ENCODE data around the gene RNF31. TPM values are rescaled to one million over a fixed set of nuclear protein-coding genes. Genes with fewer than 3 reads are reported as not detected.
A peak's percentile ranks its signal among the peaks of the same experiment; 100 is the strongest.

The RNF31 gene
- total and polyA plus RNA-seq, 2 of the 13 experiments (the other 11 are each of a cell fraction or from before 2014, with no cell fraction given) = 48.2 to 86.8 TPM

DNA sequence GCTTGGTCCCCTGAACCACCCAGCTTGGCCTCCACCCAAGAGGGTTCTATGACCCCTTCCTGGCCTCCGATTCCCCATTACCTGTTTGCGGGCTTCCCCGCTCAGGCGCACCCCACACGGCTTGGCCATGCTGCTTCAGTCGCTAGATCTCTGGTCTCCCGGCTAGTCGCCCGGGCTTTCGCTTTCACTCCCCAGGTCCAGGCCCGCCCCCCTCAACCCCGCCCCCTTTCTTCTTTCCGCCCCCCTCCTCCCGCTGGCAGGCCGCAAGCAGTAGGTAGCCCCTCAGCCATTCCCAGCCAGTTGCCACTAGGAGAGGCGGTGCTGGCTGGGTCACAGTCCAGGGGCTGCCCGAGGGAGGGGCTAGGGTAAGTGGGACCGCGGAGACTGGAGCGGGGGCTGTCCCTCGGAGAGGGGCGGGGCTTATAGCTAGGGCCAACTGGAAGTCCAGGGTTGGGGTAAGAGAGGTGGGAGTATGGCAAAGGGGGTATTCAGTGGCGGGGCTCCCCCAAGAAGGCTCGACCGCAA lies 783 bp upstream of the RNF31 start, which contains the start of gene PSME2 (continued):
- TF ChIP-seq, protein P1, sequence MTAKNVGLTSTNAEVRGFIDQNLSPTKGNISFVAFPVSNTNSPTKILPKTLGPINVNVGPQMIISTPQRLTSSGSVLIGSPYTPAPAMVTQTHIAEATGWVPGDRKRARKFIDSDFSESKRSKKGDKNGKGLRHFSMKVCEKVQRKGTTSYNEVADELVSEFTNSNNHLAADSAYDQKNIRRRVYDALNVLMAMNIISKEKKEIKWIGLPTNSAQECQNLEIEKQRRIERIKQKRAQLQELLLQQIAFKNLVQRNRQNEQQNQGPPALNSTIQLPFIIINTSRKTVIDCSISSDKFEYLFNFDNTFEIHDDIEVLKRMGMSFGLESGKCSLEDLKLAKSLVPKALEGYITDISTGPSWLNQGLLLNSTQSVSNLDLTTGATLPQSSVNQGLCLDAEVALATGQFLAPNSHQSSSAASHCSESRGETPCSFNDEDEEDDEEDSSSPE (CRISPR knock-in tag; IDR thresholded peaks at IDR 0.05) = no peak
- TF ChIP-seq PBX2 (CRISPR knock-in tag; IDR thresholded peaks at IDR 0.05) (0 out of 2 replicates have a peak, but pooled peaks have one; percentile 34), ZNF674 (CRISPR knock-in tag; IDR thresholded peaks at IDR 0.05; ENCODE audit: low read depth) (no peak), ZNF646 (CRISPR knock-in tag; IDR thresholded peaks at IDR 0.05) (no peak), FOXM1 (CRISPR knock-in tag; IDR thresholded peaks at IDR 0.05) (no peak), FOXC1 (CRISPR knock-in tag; IDR thresholded peaks at IDR 0.05; ENCODE audit: borderline replicate concordance) (no peak), ZNF225 (CRISPR knock-in tag; IDR thresholded peaks at IDR 0.05) (no peak; the same call in 1 of the 2 replicates), CHD4 (IDR thresholded peaks at IDR 0.05; ENCODE audit: borderline replicate concordance, low read length) (peak; percentile 63; the same call in 1 of the 2 replicates), KDM3A (CRISPR knock-in tag; IDR thresholded peaks at IDR 0.05; ENCODE audit: low read depth) (peak; percentile 25; the same call in 1 of the 2 replicates), ZNF713 (CRISPR knock-in tag; IDR thresholded peaks at IDR 0.05) (no peak), YY1 (IDR thresholded peaks at IDR 0.05; ENCODE audit: insufficient read depth, insufficient replicate concordance, low read depth, low read length) (peak; percentile 81), ATAD3A (CRISPR knock-in tag; IDR thresholded peaks at IDR 0.05) (no peak), SOX13 (IDR thresholded peaks at IDR 0.05) (peak; percentile 39), SOX13 (CRISPR knock-in tag; conservative IDR thresholded peaks at IDR 0.05 in 1 of 2, IDR thresholded peaks at IDR 0.05 in 1 of 2) (peak in 1 of 2 experiments; percentile 61; a peak in 2 of 4 replicates), FIP1L1 (IDR thresholded peaks at IDR 0.05; ENCODE audit: borderline replicate concordance, insufficient read depth, low read depth, low read length) (no peak), HDAC2 (CRISPR knock-in tag; IDR thresholded peaks at IDR 0.05) (peak; percentile 57), EZH2 (conservative IDR thresholded peaks at IDR 0.05; ENCODE audit: low read depth, low read length) (no peak)
- TF ChIP-seq, protein P2, sequence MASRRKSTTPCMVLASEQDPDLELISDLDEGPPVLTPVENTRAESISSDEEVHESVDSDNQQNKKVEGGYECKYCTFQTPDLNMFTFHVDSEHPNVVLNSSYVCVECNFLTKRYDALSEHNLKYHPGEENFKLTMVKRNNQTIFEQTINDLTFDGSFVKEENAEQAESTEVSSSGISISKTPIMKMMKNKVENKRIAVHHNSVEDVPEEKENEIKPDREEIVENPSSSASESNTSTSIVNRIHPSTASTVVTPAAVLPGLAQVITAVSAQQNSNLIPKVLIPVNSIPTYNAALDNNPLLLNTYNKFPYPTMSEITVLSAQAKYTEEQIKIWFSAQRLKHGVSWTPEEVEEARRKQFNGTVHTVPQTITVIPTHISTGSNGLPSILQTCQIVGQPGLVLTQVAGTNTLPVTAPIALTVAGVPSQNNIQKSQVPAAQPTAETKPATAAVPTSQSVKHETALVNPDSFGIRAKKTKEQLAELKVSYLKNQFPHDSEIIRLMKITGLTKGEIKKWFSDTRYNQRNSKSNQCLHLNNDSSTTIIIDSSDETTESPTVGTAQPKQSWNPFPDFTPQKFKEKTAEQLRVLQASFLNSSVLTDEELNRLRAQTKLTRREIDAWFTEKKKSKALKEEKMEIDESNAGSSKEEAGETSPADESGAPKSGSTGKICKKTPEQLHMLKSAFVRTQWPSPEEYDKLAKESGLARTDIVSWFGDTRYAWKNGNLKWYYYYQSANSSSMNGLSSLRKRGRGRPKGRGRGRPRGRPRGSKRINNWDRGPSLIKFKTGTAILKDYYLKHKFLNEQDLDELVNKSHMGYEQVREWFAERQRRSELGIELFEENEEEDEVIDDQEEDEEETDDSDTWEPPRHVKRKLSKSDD (CRISPR knock-in tag; IDR thresholded peaks at IDR 0.05; ENCODE audit: low read depth) = no peak; the same call in 1 of the 2 replicates

All from HepG2 (cell line).